Embryonic facial prominence (tissue), 1 donor: ENCODE data around the gene MANF.

Source experiments
- DNase-seq: peaks from one replicate; pipeline ENCODE4 v3.0.0-alpha.2; 2016; ENCODE audit errors: extremely low spot score

The MANF gene

DNA sequence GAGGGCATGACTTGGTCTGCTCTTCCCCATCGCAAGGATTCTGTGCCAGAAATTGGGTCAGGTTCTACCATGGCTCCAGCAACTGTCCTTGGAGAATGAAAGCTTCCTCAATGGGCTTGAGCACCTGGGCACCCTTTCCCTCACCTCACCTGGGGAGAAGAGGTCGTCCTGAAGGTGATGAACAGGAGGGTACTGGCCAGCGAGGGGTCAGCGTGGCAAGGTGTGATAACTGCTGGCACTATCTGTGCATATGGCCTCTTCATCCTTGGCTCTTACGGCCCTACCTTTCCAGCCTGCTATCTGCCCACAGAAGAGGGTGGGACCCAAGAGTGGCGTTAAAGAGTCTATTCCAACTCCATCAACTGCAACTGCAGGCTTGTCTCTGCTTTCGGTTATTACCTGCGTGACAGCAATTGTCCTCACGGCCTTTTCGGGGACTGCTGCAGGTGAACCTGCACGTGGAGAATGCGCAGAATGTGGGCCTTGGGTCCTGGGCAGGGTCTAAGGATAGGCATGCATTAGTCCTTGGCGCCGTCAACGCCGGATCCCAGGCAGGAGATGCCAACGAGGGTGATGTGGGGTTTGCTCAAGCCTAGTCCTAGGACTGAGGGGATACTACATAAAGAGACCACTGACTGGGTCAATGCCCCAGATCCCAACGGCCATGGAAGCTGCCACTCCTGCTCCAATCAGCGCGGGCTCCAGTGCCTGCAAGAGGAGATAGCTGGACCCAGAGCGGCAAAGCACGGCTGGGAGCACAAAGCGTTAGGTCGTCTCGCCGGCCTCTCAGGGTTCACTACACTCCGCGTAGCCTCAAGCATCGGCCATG is 5.4 kb downstream of the MANF start:
- no peak for DNase-seq

GRCh38 chr3:51391075-51391565 is 6.0 kb downstream of the MANF start, which contains the start of gene RBM15B:
RBM15B (plus strand) TSS chr3:51391285; CDS start chr3:51391400, 115 bp downstream.
- peak; percentile 91 for DNase-seq

DNA sequence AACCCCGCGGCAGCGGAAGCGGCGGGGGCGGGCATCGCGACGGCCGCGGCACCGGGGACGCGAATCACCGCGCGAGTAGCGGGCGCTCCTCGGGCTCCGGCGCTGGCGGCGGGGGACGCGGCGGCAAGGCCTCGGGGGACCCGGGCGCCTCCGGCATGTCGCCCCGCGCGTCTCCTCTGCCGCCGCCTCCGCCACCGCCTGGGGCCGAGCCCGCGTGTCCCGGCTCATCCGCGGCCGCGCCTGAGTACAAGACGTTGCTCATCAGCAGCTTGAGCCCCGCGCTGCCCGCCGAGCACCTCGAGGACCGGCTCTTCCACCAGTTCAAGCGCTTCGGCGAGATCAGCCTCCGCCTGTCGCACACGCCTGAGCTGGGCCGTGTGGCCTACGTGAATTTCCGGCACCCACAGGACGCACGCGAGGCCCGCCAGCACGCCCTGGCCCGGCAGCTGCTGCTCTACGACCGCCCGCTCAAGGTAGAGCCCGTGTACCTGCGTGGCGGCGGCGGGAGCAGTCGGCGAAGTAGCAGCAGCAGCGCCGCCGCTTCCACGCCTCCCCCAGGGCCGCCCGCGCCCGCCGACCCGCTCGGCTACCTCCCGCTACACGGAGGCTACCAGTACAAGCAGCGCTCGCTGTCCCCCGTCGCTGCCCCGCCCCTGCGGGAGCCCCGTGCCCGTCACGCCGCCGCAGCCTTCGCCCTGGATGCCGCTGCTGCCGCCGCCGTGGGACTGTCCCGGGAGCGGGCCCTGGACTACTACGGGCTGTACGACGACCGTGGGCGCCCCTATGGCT is 6.7 kb downstream of the MANF start:
- DNase-seq = no peak

DNA sequence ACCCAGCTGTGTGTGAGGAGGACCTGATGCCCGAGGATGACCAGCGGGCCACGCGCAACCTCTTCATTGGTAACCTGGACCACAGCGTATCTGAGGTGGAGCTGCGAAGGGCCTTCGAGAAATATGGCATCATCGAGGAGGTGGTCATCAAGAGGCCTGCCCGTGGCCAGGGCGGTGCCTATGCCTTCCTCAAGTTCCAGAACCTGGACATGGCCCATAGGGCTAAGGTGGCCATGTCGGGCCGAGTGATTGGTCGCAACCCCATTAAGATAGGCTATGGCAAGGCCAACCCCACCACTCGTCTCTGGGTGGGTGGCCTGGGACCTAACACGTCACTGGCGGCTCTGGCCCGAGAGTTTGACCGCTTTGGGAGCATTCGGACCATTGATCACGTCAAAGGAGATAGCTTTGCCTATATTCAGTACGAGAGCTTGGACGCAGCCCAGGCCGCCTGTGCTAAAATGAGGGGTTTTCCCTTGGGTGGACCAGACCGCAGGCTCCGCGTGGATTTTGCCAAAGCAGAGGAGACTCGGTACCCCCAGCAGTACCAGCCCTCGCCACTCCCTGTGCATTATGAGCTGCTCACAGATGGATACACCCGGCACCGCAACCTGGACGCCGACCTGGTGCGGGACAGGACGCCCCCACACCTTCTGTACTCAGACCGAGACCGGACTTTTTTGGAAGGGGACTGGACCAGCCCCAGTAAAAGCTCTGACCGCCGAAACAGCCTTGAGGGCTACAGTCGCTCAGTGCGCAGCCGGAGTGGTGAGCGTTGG is 7.5 kb downstream of the MANF start:
- DNase-seq = no peak

- no peak for DNase-seq
Observed at GRCh38 chr3:51393134-51393495, 8.0 kb downstream of the MANF start.

DNA sequence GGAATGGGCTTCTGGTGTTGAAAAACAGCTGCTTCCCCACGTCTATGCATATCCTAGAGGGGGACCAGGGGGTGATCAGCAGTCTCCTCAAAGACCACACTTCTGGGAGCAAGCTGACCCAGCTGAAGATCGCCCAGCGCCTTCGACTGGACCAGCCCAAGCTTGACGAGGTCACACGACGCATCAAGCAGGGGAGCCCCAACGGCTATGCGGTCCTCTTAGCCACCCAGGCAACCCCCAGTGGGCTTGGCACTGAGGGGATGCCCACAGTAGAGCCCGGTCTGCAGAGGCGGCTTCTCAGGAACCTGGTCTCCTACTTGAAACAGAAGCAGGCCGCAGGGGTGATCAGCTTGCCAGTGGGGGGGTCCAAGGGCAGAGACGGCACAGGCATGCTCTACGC is 8.5 kb downstream of the MANF start:
- DNase-seq = no peak

GRCh38 chr3:51394541-51394940 is 9.4 kb downstream of the MANF start:
- no peak for DNase-seq

DNA sequence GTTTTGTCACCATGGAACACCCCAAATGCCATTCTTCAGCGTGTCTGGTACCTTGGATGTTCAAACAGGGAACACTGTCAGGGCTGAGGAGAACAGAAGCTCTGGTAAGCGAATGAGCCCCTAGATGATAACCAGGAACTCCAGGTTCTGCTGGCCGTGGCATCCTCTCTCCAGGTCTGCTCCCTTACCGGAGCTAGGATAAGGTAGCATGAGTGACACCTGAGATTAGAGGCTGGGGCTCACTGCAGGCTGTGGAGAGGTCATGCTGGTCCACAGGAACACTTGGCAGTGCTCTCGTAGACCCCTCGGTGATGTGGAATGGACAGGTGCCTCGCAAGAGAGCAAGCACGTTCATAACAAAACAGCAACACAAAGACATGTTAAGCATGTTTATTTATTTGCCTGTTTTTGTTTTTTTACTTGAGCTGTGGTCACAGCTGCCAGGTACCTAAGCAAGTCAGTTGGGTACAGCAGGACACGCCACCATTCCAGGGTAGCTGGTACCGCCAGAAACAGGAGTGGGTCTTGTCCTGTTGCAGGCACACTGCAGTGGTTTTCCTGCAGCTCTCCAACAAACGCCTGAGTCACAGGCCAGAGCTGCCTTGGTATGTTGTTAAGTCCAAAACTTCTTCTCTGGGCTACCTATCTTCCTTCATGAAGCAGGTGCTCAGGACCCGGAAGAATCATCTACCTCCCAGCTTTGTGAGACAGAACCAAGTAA is 10.6 kb downstream of the MANF start:
- DNase-seq = no peak

- no peak for DNase-seq
Observed at GRCh38 chr3:51396401-51396800, 11.3 kb downstream of the MANF start.

GRCh38 chr3:51397392-51397791 is 12.3 kb downstream of the MANF start:
- DNase-seq = no peak

DNA sequence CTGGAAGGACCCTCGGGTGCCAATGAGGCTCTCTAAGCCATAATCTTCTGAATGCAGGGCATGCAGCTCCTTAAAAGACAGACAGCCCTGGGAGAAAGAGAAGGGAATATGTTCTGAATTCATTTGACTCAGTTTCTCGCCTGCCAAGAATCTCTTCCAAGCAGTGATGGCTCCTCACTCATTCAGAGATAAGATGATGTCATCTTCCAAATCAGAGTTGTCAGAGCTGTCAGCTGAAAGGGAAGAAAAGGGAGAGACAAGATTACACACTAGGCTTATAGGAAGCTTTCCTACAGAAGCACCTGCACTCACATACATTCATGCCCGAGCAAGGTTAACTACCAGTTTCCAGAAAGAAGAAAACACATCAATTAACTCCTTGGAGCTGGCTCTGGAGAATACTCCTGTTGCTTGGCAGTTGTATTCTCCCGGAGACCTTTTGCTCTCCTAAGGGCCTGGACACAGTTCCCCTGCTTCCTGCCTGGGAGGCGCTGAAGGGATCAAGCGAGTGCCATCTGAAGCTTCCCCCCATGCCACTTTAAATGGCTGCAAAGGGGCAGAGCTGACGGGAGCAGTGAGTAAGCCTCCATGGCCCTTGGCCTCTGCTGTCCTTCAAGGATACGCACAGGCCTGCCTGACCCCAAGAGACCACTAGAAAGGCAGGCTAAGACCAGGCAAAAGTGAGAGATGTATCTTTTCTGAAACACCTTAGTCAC is 13.7 kb downstream of the MANF start:
- no peak for DNase-seq

GRCh38 chr3:51400166-51400565 is 15.1 kb downstream of the MANF start:
- no peak for DNase-seq

DNA sequence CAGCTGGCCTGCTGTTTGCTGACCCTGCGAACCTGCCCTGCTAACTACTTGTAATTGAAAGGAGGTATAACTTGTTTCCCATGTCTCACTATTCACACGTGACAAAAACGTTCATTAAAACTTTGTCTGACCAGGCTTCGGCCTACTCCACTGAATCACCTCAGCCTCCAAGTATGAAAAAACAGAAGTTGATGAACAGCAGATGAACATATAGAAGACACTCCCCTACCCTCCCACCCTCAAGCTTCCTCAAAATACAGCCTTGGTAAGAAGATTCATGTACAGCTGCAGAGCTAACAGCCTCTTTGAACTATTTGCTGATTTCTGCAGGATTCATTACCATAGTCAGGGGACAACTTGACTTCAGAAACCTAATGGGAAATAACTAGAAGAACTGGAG is 16.6 kb downstream of the MANF start:
- no peak for DNase-seq

GRCh38 chr3:51403675-51404074 is 18.6 kb downstream of the MANF start:
- DNase-seq = no peak

DNA sequence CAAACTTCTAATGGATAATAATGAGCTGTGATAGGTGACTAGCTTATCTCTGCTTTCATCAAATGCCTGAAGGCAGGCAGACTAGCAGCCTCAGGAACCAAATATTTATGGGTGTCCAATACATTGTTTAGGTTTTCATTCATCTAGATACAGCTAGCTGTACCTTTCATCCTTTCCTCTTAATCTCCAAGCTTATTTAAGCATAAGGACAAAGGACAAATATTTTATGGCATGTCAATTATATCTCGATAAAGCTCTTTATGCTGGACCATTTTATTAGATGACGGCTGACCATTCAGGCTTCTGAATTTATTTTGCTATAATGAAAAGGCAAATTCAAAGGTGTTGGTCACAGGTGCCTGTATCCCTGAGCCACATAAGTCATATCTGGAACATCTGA is 22.9 kb downstream of the MANF start:
- no peak for DNase-seq

- no peak for DNase-seq
Observed at GRCh38 chr3:51408813-51409212, 23.7 kb downstream of the MANF start.

- no peak for DNase-seq
Observed at GRCh38 chr3:51422211-51422610, 37.1 kb downstream of the MANF start.

DNA sequence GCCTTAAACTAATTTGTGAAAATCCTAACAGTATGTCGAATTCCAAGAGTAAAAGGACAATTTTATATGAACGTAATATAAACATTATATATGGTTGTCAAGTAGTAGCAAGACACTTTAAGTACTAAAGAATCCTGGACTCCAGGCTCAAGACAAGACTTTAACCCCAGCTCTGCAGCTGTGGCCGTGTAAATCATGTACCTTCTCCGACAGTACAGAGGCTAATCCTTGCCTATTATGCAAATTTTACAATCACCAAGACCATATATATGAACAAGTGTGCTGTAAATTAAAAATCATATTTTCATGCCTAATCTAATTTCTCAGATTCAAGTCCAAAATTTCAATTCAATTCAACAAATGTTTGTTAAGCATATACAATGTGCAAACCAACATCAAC is 41.8 kb downstream of the MANF start:
- DNase-seq = no peak

DNA sequence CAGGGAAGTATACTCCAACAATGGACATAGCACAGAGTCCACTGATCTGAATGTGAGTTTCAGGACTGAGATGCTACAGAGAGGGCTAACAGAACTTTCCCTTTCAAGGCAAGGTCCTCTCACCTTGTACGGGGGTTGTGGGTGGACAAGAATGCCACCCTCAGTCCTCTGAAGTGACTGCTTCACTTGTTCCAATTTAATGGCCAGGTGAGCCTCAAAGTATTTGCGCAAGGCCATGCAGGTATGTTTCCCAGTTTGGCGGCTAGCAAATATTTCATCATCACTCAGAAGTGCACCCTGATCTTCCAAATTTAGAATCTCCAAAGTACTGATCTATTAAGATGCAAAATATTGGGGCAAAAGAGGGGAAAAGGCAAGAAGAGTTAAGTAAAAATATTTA is 44.0 kb downstream of the MANF start:
- no peak for DNase-seq

DNA sequence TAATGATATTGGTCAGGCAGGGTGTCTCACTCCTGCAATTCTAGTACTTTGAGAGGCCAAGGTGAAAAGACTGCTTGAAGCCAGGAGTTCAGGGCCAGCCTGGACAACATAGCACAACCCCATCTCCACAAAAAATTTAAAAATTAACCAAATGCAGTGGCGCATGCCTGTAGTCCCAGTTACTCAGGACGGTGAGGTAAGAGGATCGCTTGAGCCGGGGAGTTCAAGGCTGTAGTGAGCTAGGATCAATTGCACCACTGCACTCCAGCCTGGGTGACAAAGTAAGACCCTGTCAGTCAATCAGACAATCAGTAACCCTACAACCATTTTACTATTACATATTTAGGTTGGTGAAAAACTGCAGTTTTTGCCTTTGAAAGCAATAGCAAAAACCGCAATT is 49.0 kb downstream of the MANF start:
- DNase-seq = no peak
